Measurements from ENCODE around the gene SEPTIN2. TPM values are rescaled to one million over a fixed set of nuclear protein-coding genes. Genes with fewer than 3 reads are reported as not detected.

SEPTIN2 gene
- total and polyA plus RNA-seq, 2 experiments from 2014 or later: 227 to 393 TPM

- no peak for TF ChIP-seq ZNF462 (CRISPR knock-in tag; IDR thresholded peaks at IDR 0.05)
Observed at GRCh38 chr2:241358470-241358869, 42.7 kb downstream of the SEPTIN2 start (continued).

- H3K9me2 ChIP-seq (ENCODE audit: insufficient read depth): no peaks in the 10 kb centered on the region
- Mint-ChIP-seq H3K27ac (no peak overlapping the region), H3K9me3 (no peaks in the 10 kb centered on the region), H3K4me3 (no peak overlapping the region; the same call in 2 of the 3 replicates), H3K36me3 (ENCODE audit: low read depth) (peaks cover 2% of the 10 kb centered on the region; the same call in 2 of the 3 replicates), H3K27me3 (ENCODE audit: insufficient read depth, low read depth, poor library complexity) (peaks cover 6% of the 10 kb centered on the region), H3K4me1 (peaks cover 26% of the 10 kb centered on the region)
- no peak overlapping the region; the same call in 1 of the 2 replicates for H3K27ac ChIP-seq (ENCODE audit: low read depth)
- no peak for ATAC-seq
- H4K20me1 ChIP-seq (replicated peaks; ENCODE audit: insufficient read depth): peaks cover 34% of the 10 kb centered on the region
- no peak for DNase-seq (ENCODE audit: low spot score)
- H2AFZ ChIP-seq: no peak overlapping the region
- H3K27me3 ChIP-seq (ENCODE audit: insufficient read depth): no peaks in the 10 kb centered on the region
- no peaks in the 10 kb centered on the region for H3K36me3 ChIP-seq (ENCODE audit: insufficient read depth)
- TF ChIP-seq JUNB (IDR thresholded peaks at IDR 0.05; ENCODE audit: unreplicated experiment) (no peak), STAT1 (IDR thresholded peaks at IDR 0.05; ENCODE audit: unreplicated experiment) (no peak), EZH2phosphoT487 (IDR thresholded peaks at IDR 0.05; ENCODE audit: unreplicated experiment) (no peak), ZNF114 (CRISPR knock-in tag; IDR thresholded peaks at IDR 0.05) (no peak), NANOG (IDR thresholded peaks at IDR 0.05; ENCODE audit: borderline replicate concordance) (no peak), ZNF462 (CRISPR knock-in tag; IDR thresholded peaks at IDR 0.05) (no peak), ETS1 (IDR thresholded peaks at IDR 0.05) (no peak), POLR2AphosphoS5 (IDR thresholded peaks at IDR 0.05; ENCODE audit: low read depth) (no peak)
- peaks cover 71% of the 10 kb centered on the region for H3K79me2 ChIP-seq (replicated peaks; ENCODE audit: insufficient read depth)
- H3F3A ChIP-seq (replicated peaks; ENCODE audit: low read depth): no peaks in the 10 kb centered on the region
- H3K4me1 ChIP-seq (ENCODE audit: insufficient read depth): peaks cover 7% of the 10 kb centered on the region
- no peak overlapping the region for H3K4me2 ChIP-seq
- no peak overlapping the region for H3K4me3 ChIP-seq
Observed at GRCh38 chr2:241359481-241360045, 43.8 kb downstream of the SEPTIN2 start.

Data from GM23338 (cell line).